Hematopoietic multipotent progenitor cell treated with erythropoietin and hydrocortisone succinate and interleukin-3 and kit ligand, for 15 days (in vitro differentiated cells): ENCODE measurements around the gene TYSND1.
"Not testable (repeated sequence)": the region's sequence is repeated elsewhere in the genome, so short reads cannot be mapped to it uniquely, and the experiment has no call there.

Experiments
- DNase-seq: peaks from one replicate; pipeline ENCODE4 v3.0.0-alpha.2; 2015; ENCODE audit warnings: low spot score

The TYSND1 gene

DNA sequence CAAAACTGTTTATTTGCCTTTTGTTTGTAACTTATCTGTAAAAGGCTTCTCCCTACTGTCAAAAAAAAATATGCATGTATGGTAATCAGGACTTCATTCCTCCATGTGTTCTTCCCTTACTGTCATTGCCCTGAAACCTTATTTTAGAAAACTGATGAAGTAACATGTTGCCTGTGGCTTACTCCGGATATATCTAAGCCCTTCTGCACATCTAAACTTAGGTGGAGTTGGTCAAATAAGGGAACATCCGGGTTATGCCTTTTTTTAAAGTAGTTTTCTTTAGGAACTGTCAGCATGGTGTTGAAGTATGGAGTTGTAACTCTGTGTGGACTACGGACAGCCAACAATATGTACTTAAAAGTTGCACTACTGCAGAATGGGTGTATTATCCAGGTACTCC is 17.7 kb upstream of the TYSND1 start:
- DNase-seq: no peak

GRCh38 chr10:70163448-70163847 is 16.9 kb upstream of the TYSND1 start:
- DNase-seq: no peak

GRCh38 chr10:70162892-70163201 is 16.3 kb upstream of the TYSND1 start:
- no peak for DNase-seq

- DNase-seq: no peak
These were observed 15.8 kb upstream of the TYSND1 start for GRCh38 chr10:70162151-70162891.

DNA sequence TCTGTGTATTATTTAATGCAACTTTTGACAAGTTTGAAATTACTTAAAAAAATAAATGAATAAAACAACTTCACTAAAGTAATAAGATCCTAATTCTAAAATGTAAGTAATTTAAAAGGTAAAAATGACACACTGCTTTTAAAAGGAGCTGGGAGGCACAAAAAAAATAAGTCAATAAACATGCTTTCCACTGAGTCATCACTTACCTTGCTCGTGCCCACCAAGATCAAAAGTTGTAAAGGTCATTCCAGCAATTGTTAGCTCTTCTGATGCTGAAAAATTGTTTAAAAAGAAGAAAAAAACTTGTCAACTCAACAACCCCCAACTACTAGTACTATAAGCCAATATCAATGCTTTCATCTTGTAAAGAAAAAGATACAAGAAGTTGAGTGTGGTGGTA is 14.3 kb upstream of the TYSND1 start:
- no peak for DNase-seq

- not testable (repeated sequence) for DNase-seq
These were observed 12.9 kb upstream of the TYSND1 start for GRCh38 chr10:70159366-70159765.

DNA sequence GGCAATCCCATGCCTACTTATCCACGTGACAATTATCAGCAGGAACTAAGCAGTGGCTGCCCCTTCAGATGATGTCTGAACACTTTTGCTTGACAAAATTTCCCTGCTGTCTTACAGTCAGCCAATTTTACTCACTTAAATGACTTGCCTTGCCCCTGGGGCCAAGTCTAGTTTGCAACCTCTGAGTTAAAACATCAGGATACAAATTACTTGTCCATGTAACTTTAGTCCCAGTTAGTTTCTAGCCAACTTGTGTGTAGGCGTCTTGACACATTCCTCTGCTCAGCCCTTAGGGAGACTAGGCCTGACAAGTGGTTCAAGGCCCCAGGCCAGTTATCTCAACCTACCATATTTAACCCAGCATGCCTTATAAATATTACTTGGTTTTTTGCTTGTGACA is 11.6 kb upstream of the TYSND1 start:
- DNase-seq: no peak

GRCh38 chr10:70155255-70155838 is 8.8 kb upstream of the TYSND1 start:
- DNase-seq: no peak

DNA sequence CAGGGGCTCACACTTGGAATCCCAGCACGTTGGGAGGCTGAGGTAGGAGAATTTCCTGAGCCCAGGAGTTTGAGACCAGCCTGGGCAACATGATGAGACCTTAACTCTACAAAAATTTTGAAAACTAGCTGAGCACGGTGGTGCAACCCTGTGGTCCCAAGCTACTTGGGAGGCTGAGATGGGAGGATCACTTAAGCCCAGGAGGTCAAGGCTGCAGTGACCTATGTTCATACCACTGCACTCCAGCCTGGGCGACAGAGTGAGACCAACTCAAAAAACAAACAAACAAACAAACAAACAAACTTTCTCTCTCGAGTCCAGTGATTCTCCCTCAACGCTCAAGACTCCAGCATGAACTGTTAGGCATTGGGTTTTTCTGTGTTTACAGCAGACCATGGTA is 2.0 kb upstream of the TYSND1 start:
- no peak for DNase-seq

DNA sequence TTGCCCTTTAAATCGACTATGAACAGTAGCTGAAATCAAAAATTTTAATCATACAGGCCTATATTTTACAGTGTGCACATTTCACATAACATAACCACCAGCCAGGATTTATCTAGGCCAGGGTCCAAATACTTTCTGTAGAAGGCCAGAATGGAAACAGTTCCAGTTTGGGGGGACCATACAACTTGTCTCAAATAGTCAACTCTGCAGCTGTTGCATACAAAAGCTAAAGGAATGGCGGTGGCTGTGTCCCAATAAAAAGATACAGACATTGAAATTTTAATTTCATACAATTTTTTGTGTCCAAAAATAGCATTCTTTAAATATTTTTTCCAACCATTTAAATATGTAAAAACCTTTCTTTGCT is 742 bp upstream of the TYSND1 start:
- DNase-seq: no peak

- DNase-seq: peak; percentile 60
These were observed 623 bp downstream of the TYSND1 start for GRCh38 chr10:70145666-70146488.

DNA sequence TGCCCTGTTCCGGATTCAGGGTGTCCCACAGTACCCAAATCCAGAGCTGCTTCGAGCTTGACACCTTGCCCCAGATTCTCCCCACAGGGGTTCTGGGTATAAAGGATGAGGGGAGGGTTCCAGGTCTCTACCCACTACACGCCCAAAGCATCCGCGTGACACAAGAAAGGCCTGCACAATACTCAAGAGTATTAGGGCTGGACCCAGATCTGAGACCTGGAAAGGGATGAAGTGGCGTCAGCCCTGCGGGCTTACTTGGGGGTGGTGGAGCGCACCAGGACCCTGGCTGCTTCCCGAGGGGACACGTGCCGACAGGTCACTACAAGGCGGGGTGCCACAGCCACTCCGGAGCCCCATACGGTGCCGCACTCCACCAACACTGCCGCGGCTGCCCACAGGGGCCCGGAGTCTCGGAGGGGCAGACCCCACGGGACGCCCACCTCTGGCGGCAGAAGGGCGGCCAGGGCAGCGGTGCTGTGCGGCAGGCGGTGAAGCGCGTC is 1.3 kb downstream of the TYSND1 start:
- no peak for DNase-seq

- DNase-seq: no peak
These were observed 2.0 kb downstream of the TYSND1 start for GRCh38 chr10:70144372-70145110.

DNA sequence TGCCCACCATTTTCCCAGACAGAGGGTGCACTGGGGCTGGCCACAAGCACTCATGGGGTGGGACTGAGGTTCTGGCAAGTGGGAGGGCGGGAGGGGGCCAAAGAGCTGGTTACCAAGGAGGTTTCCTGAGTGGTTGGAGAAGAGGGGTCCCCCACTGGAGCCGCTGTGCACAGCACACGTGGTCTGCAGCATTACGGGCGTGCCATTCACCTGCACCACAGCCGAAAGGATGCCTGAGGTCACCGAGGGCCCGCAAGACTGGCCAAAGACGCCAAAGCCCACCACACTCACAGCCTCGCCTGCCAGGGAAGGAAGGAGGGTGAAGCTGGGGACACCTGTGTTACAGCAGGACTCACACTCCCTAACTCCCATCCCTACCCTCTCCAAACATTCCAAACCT is 3.9 kb downstream of the TYSND1 start:
- DNase-seq: no peak

DNA sequence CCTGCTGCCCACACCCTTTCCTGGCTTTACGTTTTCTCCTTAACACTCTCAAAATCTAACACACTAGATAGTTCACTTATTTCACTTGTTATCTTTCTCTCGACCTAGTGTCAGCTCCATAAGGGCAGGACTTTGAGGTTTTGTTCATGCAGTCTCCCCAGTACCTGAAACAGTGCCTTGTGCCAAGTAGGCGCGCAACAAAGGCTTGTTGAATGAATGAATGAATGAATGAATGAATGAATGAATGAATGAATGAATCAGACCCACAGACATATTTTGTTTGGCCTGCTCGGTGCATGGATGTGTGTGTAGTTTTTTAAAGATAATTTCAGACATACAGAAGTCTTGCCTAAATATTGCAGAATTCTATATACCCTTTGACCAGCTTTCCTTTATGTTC is 6.2 kb downstream of the TYSND1 start:
- no peak for DNase-seq

DNA sequence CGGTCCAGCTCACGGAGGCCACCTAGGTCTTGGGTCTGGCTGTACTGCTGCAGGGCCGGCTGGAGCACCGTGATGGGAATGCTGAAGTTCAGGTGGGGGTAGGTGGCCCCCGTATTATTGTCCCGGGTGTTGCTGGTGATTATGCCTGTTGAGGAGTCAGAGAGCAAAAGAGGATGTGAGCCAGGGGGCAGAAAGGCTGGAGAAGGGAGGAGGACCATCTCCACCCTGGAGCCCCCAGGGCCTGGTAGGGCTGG is 6.6 kb downstream of the TYSND1 start:
- no peak for DNase-seq

- DNase-seq: no peak
These were observed 7.1 kb downstream of the TYSND1 start for GRCh38 chr10:70139151-70139996.

DNA sequence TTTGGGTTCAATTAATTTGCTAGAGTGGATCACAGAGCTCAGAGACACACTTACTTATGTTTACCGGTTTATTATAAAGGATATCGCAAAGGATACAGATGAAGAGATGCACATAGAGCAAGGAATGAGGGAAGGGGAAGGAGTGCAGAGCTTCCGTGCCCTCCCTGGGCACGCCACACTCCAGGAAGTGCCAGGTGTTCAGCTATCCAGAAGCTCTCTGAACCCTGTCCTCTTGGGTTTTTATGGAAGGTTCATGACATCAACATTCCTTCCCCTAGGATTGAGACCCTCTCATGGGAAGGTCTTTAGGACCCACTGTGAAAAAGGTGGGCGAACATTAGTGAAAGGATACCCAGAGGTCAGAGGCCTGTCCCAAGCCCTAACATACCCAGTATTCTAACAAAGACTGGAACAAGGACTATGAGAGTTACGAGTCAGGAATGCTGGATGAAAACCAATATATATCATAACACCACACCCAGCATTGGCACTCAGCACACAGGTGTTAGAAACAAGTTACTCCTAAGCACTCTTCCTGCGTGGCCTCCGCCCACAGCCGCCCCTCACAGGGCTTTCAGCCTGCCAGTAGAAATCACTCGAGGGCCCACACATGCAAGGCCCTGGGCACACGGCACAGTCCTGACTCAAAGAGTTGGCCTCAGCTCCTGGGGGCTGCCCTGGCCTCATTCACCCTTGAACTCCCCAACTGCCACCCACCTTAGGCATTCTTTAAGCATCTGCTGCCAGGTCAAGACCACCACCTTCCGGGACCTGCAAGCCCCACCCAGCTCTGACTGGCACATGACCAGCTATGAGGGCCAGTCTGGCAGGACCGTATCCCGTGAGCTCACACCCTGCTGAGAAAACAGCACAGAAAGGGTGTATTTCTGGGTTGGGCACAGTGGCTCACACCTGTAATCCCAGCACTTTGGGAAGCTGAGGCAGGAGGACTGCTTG is 8.3 kb downstream of the TYSND1 start:
- no peak for DNase-seq

DNA sequence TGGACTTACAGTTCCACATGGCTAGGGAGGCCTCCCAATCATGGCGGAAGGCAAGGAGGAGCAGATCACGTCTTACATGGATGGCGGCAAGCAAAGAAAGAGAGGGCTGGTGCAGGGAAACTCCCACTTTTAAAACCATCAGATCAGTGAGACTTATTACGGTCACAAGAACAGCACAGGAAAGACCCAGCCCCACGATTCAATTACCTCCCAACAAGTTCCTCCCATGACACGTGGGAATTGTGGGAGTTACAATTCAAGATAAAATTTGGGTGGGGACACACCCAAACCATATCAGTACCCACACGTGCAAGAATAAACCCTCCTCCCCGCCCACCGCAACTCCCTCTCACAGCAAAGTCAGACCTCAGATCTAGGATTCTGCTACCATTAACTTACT is 9.4 kb downstream of the TYSND1 start:
- DNase-seq: peak; percentile 73

DNA sequence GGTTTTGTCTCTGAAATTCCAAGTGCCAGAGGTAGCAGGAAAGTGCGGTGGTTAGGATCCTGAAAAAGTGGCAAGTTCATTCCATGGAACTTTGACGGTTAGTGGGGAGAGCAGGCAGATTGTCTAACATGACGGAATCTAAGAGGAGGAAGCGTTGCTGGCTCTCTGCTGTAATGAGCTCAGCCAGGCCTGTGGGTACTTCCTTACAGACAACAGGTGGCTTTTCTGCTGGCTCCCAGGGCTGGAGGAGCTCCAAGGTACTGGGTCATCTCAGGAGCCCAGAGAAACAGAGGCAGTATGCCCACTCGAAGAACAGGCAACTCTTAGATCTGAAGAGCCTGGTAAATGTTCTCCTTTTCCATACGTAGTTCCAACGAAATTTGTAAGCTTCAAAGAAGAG is 10.8 kb downstream of the TYSND1 start:
- DNase-seq: no peak

DNA sequence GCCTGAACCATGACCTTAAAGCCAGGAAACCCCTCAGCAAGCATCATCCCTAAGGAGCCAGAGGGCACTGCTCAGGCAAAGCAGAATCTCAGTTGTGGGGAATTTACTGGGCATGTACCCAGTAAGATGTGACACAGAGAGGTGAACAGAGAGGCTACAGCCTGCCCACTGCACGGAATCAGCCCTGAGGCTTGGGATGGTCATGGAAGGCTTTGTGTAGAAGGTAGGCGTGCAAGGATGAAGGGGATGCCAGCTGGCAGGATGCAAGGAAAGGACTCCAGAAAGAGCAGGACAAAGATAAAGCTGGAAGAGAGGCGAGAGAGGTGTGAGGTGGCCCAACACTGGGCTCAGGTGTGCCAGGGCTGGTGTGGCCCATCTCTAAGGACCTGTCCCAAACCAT is 11.5 kb downstream of the TYSND1 start:
- DNase-seq: no peak
